Activated CD8-positive, alpha-beta memory T cell treated with anti-CD3 and anti-CD28 coated beads for 48 hours (primary cell): ENCODE measurements around the gene ACOX1.

Experiments
- DNase-seq, 3 experiments: peaks; one replicate each; pipeline ENCODE4 v3.0.0-alpha.2; 2020; ENCODE audit warnings: low read depth in 2 of 3, low spot score in 2 of 3

ACOX1 gene

GRCh38 chr17:75937652-75938051 is 41.3 kb downstream of the ACOX1 start:
- no peak for DNase-seq

DNA sequence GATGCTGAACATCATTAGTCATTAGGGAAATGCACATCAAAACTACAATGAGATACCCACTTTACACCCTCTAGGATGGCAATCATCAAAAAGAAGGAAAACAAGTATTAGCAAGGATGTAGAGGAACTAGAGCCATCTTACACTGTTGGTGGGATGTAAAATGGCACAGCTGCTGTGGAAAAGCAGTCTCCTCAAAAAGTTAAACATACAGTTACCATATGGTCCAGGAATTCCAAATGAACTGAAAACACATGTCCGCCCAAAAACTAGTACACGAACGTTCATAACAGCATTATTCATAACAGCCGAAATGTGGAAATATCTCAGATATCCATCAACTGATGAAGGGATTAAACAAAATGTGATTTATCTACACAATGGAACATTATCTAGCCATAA is 45.2 kb downstream of the ACOX1 start:
- DNase-seq: no peak

DNA sequence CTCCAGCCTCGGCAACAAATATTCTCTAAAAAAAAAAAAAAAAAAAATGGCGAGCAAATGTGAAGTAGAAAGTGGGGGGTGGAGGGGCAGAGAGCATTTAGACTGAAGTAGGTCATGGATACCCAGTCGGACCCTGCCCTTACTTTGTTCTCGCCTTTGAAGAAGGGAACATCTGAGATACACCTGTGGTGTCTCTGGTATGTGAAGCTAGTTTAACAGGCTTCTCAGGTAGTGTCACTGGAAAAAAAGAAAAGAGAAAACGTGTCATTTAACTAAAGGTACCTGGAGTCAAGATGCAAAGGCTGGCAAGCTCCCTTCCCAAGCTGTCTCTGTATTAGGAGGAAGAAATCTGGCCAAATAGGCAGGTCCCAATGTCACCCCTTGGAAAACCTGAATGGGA is 46.1 kb downstream of the ACOX1 start:
- DNase-seq: no peak

DNA sequence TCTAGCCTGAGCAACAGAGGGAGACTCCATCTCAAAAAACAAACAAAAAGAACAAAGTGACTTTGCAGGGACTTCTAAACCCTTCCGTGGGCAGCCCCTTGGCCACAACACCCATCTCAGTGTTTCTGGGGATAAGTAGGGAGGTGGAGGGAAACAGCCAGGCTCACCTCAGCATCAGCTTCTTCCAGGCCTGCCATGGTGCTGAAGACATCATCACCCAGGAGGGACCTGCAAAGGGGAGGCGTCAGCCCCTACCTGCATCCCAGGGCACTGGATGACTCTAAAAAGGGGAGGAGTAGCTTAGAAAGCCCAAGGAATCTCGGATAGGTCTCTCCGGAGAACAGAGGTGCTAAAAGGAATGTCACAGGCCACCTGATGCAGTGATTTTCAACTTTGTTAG is 47.9 kb downstream of the ACOX1 start:
- no peak for DNase-seq

GRCh38 chr17:75927286-75927922 is 51.6 kb downstream of the ACOX1 start:
- DNase-seq: no peak

DNA sequence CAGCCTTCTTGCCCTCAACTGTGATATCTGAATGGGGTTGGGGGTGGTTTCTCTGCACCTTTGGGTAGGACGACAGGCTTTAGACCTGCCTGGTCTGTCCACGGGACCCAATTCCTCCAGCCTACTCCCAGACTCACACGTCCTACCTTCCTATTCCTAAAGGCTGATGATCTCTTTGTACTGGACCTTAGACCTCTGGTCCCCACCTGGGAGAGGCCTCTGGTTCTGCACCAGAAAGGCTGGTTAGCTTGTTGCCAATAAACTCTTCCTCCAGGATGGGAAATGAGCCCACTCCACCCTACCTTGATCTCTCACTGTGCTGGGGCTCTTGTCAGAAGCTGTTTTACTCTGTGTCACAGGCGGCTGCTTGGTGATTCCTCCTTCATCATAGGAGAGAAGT is 52.5 kb downstream of the ACOX1 start:
- DNase-seq: no peak

- no peak for DNase-seq
These were observed 53.1 kb downstream of the ACOX1 start for GRCh38 chr17:75925912-75926311.

GRCh38 chr17:75925103-75925502 is 53.9 kb downstream of the ACOX1 start:
- no peak for DNase-seq

GRCh38 chr17:75922963-75923874 is 55.7 kb downstream of the ACOX1 start:
- no peak for DNase-seq

DNA sequence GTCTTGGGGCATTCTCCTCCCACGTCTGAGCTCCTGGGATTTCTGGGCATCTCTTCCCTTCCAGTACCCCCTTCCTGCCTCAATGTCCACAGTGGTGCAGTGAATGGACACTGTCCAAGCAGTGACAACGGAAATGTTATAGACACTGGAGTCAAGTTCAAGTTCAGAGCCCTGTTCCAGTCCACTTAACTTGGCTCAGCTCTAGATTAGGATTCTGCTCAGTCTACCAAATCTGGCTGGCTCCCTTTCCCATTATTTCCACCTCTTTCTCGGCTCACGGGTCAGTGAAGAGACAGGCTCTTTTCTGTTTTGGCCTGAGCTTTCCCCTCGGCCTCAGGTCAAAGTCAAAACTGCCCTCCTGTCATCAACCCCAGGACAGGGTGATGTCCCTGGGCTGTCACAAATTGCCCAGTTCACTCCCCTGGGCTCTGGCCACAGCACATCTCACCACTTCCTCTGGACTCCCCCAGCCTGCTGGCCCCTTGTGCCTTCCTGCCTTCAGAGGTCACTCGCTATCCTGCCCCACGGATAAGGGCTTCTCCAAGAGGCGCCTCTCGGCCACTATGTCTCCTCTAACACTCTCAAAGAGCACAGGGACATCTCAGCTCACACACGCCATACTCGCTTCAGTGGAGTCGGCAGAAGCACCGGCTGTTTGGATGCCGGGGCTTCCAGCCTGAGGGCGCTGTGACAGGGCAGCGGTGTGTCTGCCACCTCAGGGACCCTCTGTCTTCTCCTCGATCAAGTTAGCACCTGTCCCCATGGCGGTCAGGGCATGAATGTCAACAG is 56.6 kb downstream of the ACOX1 start:
- no peak for DNase-seq

DNA sequence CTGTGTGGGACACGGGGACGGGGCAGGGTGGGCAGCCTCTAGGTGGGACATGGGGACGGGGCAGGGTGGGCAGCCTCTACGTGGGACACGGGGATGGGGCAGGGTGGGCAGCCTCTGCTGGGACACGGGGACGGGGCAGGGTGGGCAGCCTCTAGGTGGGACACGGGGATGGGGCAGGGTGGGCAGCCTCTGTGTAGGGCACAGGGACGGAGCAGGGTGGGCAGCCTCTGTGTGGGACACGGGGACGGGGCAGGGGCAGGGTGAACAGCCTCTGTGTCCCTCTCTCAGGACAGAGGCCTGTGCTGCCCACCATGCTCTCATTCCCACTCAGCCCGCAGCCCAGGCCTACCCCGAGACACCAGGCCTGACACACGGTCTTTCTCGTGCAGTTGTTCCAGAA is 57.4 kb downstream of the ACOX1 start:
- DNase-seq: no peak

- DNase-seq: no peak
These were observed 58.9 kb downstream of the ACOX1 start for GRCh38 chr17:75920045-75920560.

DNA sequence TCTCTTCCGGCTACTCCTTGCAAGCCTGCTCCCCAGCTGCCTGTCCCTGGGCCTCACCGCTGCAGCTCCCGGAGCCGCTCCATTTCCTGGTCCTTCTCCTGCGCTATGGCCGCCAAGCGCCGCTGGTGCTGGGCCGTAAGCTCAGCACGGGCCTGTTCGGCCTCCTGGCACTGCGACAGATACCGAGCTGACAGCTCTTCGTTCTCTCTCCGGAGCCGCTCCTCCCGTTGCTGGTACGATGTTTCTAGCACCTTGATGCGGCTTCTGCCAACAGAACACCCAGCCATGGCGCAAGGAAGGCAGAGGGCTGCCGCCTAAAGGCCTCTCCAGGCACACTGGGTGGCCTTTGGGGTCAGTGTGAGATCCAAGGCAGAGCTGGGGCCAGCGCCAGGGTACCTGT is 59.4 kb downstream of the ACOX1 start:
- no peak for DNase-seq

DNA sequence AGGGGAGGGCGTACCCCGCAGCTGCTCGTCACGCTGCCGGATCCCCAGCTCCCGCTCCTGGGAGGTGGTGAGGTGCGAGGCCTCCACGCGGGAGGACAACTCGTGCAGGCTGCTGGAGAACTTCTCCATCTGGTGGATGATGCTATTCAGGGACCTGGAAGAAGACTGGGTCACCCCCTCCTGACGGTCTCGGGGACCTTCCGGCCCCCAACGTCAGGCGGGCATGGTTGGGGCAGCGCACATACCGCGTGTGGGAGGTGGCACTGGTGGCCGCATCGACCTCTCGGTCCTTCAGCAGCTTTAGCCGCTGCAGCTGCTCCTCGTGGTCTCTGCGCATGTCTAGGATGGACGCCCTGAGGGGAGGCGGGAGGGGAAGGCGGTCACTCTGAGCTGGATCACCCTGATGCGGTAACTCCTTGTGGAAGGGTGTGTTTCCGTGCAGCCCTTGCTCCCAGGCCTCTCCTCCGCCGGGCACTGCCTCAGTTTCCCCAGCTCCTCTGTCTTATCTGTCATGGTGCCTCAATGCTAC is 61.0 kb downstream of the ACOX1 start:
- DNase-seq: no peak

DNA sequence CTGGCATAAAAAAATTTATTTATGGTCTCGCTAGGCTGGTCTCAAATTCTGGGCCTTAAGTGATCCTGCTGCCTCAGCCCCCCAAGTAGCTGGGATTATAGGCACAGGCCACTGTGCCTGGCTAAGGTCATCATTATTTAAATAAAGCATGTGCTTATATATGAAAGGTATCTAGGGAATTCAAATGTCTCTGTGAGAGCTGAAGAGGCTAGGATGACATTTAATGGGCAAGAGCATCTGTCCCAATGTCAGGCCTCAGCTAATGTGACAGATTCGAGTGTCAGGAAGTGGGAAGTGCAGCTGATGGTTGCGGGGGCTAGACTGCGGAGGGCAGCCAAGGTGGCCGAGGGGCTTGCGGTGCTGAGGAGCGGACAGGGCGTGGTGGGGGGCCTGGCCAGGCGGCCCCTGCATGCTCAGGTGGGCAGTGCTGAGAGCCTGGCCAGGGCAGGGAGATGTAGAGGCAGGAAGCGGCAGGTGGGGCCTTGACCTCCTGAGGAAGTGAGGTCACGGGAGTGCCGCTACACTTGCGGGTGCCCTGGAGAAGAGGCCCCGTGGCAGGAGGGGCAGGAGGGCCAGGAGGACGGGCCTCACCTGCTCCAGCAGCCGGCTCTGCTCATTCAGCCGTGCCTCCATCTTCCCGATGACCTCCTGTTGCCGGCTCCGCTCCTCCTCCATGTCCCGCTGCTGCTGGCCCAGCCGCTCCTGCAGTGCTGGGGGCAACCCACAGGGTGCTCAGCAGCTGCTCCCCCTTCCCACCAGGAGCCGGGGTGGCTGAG is 61.6 kb downstream of the ACOX1 start:
- no peak for DNase-seq

- DNase-seq: no peak
These were observed 63.7 kb downstream of the ACOX1 start for GRCh38 chr17:75915268-75915667.

GRCh38 chr17:75914643-75915267 is 64.2 kb downstream of the ACOX1 start:
- no peak for DNase-seq

GRCh38 chr17:75913537-75914210 is 65.3 kb downstream of the ACOX1 start:
- DNase-seq: no peak

GRCh38 chr17:75910699-75911098 is 68.3 kb downstream of the ACOX1 start:
- DNase-seq: no peak
